Measurements from ENCODE around the gene KLHL1. TPM values are rescaled to one million over a fixed set of nuclear protein-coding genes. Genes with fewer than 3 reads are reported as not detected.

The KLHL1 gene
- total and polyA plus RNA-seq, 2 of the 13 experiments (the other 11 are each of a cell fraction or from before 2014, with no cell fraction given) = 0.01 TPM; not detected in 1

DNA sequence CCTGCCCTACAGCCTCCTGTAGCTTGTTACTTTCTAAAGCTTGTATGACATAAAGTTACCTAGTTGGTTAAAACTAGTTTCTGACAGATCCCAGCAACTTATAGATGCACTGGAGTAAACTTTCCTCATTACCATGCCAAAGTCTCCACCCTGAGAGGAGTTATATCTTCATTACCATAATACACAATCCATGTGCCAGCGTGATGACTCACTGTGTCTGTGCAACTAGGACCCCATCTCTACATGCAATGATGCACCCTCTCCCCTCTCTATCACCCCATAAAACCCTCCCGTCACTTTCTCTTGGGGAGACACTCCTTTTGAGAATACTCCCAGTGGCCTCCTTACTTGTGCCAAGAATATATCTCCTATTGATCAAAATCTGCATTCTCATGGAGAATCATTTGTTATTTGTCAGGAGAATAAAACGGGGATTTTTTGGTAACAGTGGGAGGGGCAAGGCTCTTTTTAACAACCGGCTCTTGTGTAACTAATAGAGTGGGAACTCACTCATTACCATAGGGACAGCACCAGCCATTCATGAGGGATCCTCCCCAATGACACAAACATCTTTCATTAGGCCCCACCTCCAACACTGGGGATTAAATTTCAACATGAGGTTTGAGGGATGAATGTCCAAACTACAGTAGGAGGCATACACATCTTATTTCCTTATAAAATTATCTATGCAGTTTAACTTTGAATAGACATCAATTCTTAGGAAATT, 235.8 kb downstream of the KLHL1 start:
- ATAC-seq = no peak
- Histone ChIP-seq H3K4me3 (replicated peaks in 1 of 3; ENCODE audit: insufficient read depth in 1 of 3, low read depth in 2 of 3, low read length in 3 of 3) (no peak overlapping the region), H3K27me3 (ENCODE audit: control insufficient read depth in 1 of 2, insufficient read depth in 2 of 2, low read length in 2 of 2) (no peaks in the 10 kb centered on the region), H3K4me2 (ENCODE audit: low read depth, low read length) (no peak overlapping the region), H3K4me1 (ENCODE audit: insufficient read depth, low read length) (no peaks in the 10 kb centered on the region), H2AFZ (ENCODE audit: low read length) (no peak overlapping the region), H3K9me3 (ENCODE audit: low read length) (no peaks in the 10 kb centered on the region), H3K79me2 (ENCODE audit: insufficient read depth, low read length) (no peaks in the 10 kb centered on the region), H3K36me3 (replicated peaks in 1 of 2; ENCODE audit: control insufficient read depth in 1 of 2, insufficient read depth in 2 of 2, low read length in 2 of 2) (no peaks in the 10 kb centered on the region), H4K20me1 (ENCODE audit: insufficient read depth, low read length) (no peaks in the 10 kb centered on the region), H3K27ac (ENCODE audit: extremely low read length, insufficient read depth, low read length) (no peak overlapping the region), H3K9ac (ENCODE audit: insufficient read depth, low read depth, low read length) (no peak overlapping the region)
- TF ChIP-seq POLR2G (IDR thresholded peaks at IDR 0.05; ENCODE audit: low read depth, low read length) (no peak), ZNF383 (CRISPR knock-in tag; IDR thresholded peaks at IDR 0.05; ENCODE audit: borderline replicate concordance) (no peak), ZNF589 (CRISPR knock-in tag; conservative IDR thresholded peaks at IDR 0.05) (no peak), LCORL (IDR thresholded peaks at IDR 0.05) (no peak), LCORL (CRISPR knock-in tag; IDR thresholded peaks at IDR 0.05) (no peak), DNMT1 (CRISPR knock-in tag; IDR thresholded peaks at IDR 0.05) (no peak), KLF6 (CRISPR knock-in tag; IDR thresholded peaks at IDR 0.05) (no peak), ATRX (CRISPR knock-in tag; IDR thresholded peaks at IDR 0.05; ENCODE audit: borderline replicate concordance) (no peak), ZNF563 (CRISPR knock-in tag; IDR thresholded peaks at IDR 0.05) (no peak), SYNCRIP (IDR thresholded peaks at IDR 0.05; ENCODE audit: insufficient read depth, low read depth, low read length) (no peak), AHR (CRISPR knock-in tag; IDR thresholded peaks at IDR 0.05) (no peak), SMARCE1 (IDR thresholded peaks at IDR 0.05; ENCODE audit: borderline replicate concordance) (no peak), YY1 (IDR thresholded peaks at IDR 0.05; ENCODE audit: insufficient read depth, insufficient replicate concordance, low read depth, low read length) (no peak), RXRB (CRISPR knock-in tag; IDR thresholded peaks at IDR 0.05; ENCODE audit: borderline replicate concordance) (no peak), MED8 (CRISPR knock-in tag; IDR thresholded peaks at IDR 0.05; ENCODE audit: insufficient replicate concordance) (no peak), RNF2 (conservative IDR thresholded peaks at IDR 0.05; ENCODE audit: low read depth) (no peak), RERE (CRISPR knock-in tag; IDR thresholded peaks at IDR 0.05; ENCODE audit: low read depth) (no peak), GABPA (IDR thresholded peaks at IDR 0.05; ENCODE audit: low read depth, low read length) (no peak), GABPA (CRISPR knock-in tag; IDR thresholded peaks at IDR 0.05; ENCODE audit: low read depth) (no peak), CAMTA2 (CRISPR knock-in tag; IDR thresholded peaks at IDR 0.05; ENCODE audit: borderline replicate concordance) (no peak), NFIB (CRISPR knock-in tag; IDR thresholded peaks at IDR 0.05; ENCODE audit: borderline replicate concordance) (no peak), ZNF670 (CRISPR knock-in tag; IDR thresholded peaks at IDR 0.05; ENCODE audit: borderline replicate concordance) (no peak)
- in situ Hi-C loops (cut with HindIII; ENCODE audit: extremely low pct_ligation_motif_present, low pct_unique_long_range_greater_than_20kb) = no loop called here
- 0% methylated on average over 4 of the region's 4 CpGs for WGBS (ENCODE audit: low lambda C conversion rate)
- no TSS peak for BruUV-seq (replicated peaks)
- CTCF ChIA-PET (ENCODE audit: low intra/inter-chr PET ratio, low total read pairs) = no interaction called here
- no peak for FAIRE-seq
- POLR2A ChIA-PET = no interaction called here
- intact Hi-C loops (cut with micrococcal nuclease; ENCODE audit: unreplicated experiment) = no loop called here
- no peak for DNase-seq (ENCODE audit: low spot score)
